MM.1S (cell line): Measurements from ENCODE around the gene MAMLD1.

Experiments
- DNase-seq: peaks from one replicate; pipeline ENCODE4 v3.0.0-alpha.2; 2015
- H2AFZ ChIP-seq: fragments of 300-600 bp; sonication (generic); 2 replicates; pipeline ENCODE4 v1.6.0; 2016; ENCODE audit warnings: antibody characterized with exemption, low read length
- H3F3A ChIP-seq: fragments of 300-600 bp; sonication (generic); 2 replicates; pipeline ENCODE4 v1.6.1; 2016; ENCODE audit warnings: mild to moderate bottlenecking, antibody characterized with exemption, low read length, moderate library complexity, mixed read lengths; ENCODE audit not compliant: insufficient read depth
- H3K27ac ChIP-seq: fragments of 300-600 bp; sonication (generic); 2 replicates; pipeline ENCODE4 v1.5.1; 2016; ENCODE audit warnings: mild to moderate bottlenecking, low read length
- H3K27me3 ChIP-seq: fragments of 300-600 bp; sonication (generic); replicated peaks from 2 replicates; pipeline ENCODE4 v1.6.0; 2016; ENCODE audit warnings: low read length; ENCODE audit not compliant: insufficient read depth
- H3K36me3 ChIP-seq: fragments of 300-600 bp; sonication (generic); replicated peaks from 2 replicates; pipeline ENCODE4 v1.6.1; 2016; ENCODE audit warnings: mild to moderate bottlenecking, low read length, mixed read lengths; ENCODE audit not compliant: insufficient read depth
- H3K4me1 ChIP-seq: fragments of 300-600 bp; sonication (generic); 2 replicates; pipeline ENCODE4 v1.6.1; 2016; ENCODE audit warnings: low read length, mixed read lengths
- H3K4me2 ChIP-seq: fragments of 300-600 bp; sonication (generic); 2 replicates; pipeline ENCODE4 v1.6.0; 2016; ENCODE audit warnings: low read depth, low read length
- H3K4me3 ChIP-seq: fragments of 300-600 bp; sonication (generic); 2 replicates; pipeline ENCODE4 v1.5.1; 2016; ENCODE audit warnings: low read length, mixed read lengths
- H3K79me2 ChIP-seq: fragments of 300-600 bp; sonication (generic); 2 replicates; pipeline ENCODE4 v1.6.1; 2016; ENCODE audit warnings: mixed run types, low read length, mixed read lengths
- H3K9ac ChIP-seq: fragments of 300-600 bp; sonication (generic); 2 replicates; pipeline ENCODE4 v1.6.1; 2016; ENCODE audit warnings: low read length, mixed read lengths
- H3K9me2 ChIP-seq: fragments of 300-600 bp; sonication (generic); replicated peaks from 2 replicates; pipeline ENCODE4 v1.6.1; 2016; ENCODE audit warnings: mild to moderate bottlenecking, low read length, mixed read lengths; ENCODE audit not compliant: insufficient read depth
- H3K9me3 ChIP-seq: fragments of 300-600 bp; sonication (generic); replicated peaks from 2 replicates; pipeline ENCODE4 v1.6.1; 2016; ENCODE audit warnings: mild to moderate bottlenecking, low read length, mixed read lengths; ENCODE audit not compliant: insufficient read depth
- H4K20me1 ChIP-seq: fragments of 300-600 bp; sonication (generic); 2 replicates; pipeline ENCODE4 v1.6.1; 2016; ENCODE audit warnings: mild to moderate bottlenecking, low read length, moderate library complexity, mixed read lengths; ENCODE audit not compliant: insufficient read depth
- CTCF ChIP-seq: fragments of 300-600 bp; sonication (generic); IDR thresholded peaks from 2 replicates; pipeline ENCODE4 v1.5.1; 2016; ENCODE audit warnings: antibody characterized with exemption, low read length, mixed read lengths
- EZH2 ChIP-seq: fragments of 300-600 bp; sonication (generic); optimal IDR thresholded peaks from 2 replicates; pipeline ENCODE3; 2017; ENCODE audit warnings: low read depth, mild to moderate bottlenecking, antibody characterized with exemption, low read length, mixed read lengths
- EZH2phosphoT487 ChIP-seq: fragments of 300-600 bp; sonication (generic); IDR thresholded peaks from 2 replicates; pipeline ENCODE4 v1.6.1; 2018; ENCODE audit warnings: antibody characterized with exemption, low read length

MAMLD1 gene

GRCh38 chrX:150522494-150522893, 159.4 kb downstream of the MAMLD1 start:
- H3K9me3 ChIP-seq: no peaks in the 10 kb centered on the region
- no peak for TF ChIP-seq EZH2phosphoT487

GRCh38 chrX:150525061-150525919, 162.2 kb downstream of the MAMLD1 start:
- Histone ChIP-seq H3K9ac (no peak overlapping the region), H3K4me2 (no peak overlapping the region), H3K9me2 (no peaks in the 10 kb centered on the region), H3K4me1 (no peaks in the 10 kb centered on the region), H2AFZ (no peak overlapping the region), H3K27ac (no peak overlapping the region), H3F3A (no peaks in the 10 kb centered on the region), H4K20me1 (no peaks in the 10 kb centered on the region), H3K79me2 (no peaks in the 10 kb centered on the region), H3K9me3 (no peaks in the 10 kb centered on the region), H3K4me3 (no peak overlapping the region), H3K36me3 (no peaks in the 10 kb centered on the region), H3K27me3 (no peaks in the 10 kb centered on the region)
- no peak for DNase-seq
- TF ChIP-seq CTCF: no peak
- no peak for TF ChIP-seq EZH2phosphoT487
- no peak for TF ChIP-seq EZH2

More at GRCh38 chrX:150522494-150522893, 159.4 kb downstream of the MAMLD1 start:
- Histone ChIP-seq H3F3A (no peaks in the 10 kb centered on the region), H3K9ac (no peak overlapping the region), H3K4me1 (no peaks in the 10 kb centered on the region), H3K4me2 (no peak overlapping the region), H3K27ac (no peak overlapping the region), H3K27me3 (no peaks in the 10 kb centered on the region), H3K36me3 (no peaks in the 10 kb centered on the region), H4K20me1 (no peaks in the 10 kb centered on the region), H2AFZ (no peak overlapping the region), H3K79me2 (no peaks in the 10 kb centered on the region), H3K4me3 (no peak overlapping the region), H3K9me2 (no peaks in the 10 kb centered on the region)
- no peak for DNase-seq

- Histone ChIP-seq H3K4me2 (no peak overlapping the region), H3K9ac (no peak overlapping the region), H3F3A (no peaks in the 10 kb centered on the region), H4K20me1 (no peaks in the 10 kb centered on the region), H3K9me3 (no peaks in the 10 kb centered on the region), H2AFZ (no peak overlapping the region), H3K27me3 (no peaks in the 10 kb centered on the region), H3K4me1 (no peaks in the 10 kb centered on the region), H3K9me2 (no peaks in the 10 kb centered on the region), H3K36me3 (no peaks in the 10 kb centered on the region), H3K79me2 (no peaks in the 10 kb centered on the region), H3K27ac (no peak overlapping the region), H3K4me3 (no peak overlapping the region)
- TF ChIP-seq EZH2phosphoT487 (no peak), EZH2 (no peak), CTCF (no peak)
- no peak for DNase-seq
Observed at GRCh38 chrX:150526692-150527091, 163.6 kb downstream of the MAMLD1 start.

- Histone ChIP-seq H3K9me2 (no peaks in the 10 kb centered on the region), H3K4me3 (no peak overlapping the region), H4K20me1 (no peaks in the 10 kb centered on the region), H3K9me3 (no peaks in the 10 kb centered on the region), H3K27ac (no peak overlapping the region), H3F3A (no peaks in the 10 kb centered on the region), H3K4me2 (no peak overlapping the region), H3K9ac (no peak overlapping the region), H3K27me3 (no peaks in the 10 kb centered on the region), H3K79me2 (no peaks in the 10 kb centered on the region), H3K36me3 (no peaks in the 10 kb centered on the region), H2AFZ (no peak overlapping the region), H3K4me1 (no peaks in the 10 kb centered on the region)
- TF ChIP-seq CTCF (no peak), EZH2 (no peak), EZH2phosphoT487 (no peak)
- DNase-seq: no peak
Observed at GRCh38 chrX:150527108-150527507, 164.0 kb downstream of the MAMLD1 start.
